WTC11 (cell line): Measurements from ENCODE around the gene ABCC11. TPM values are rescaled to one million over a fixed set of nuclear protein-coding genes. Genes with fewer than 3 reads are reported as not detected.
A peak's percentile ranks its signal among the peaks of the same experiment; 100 is the strongest.

ENCODE experiments used
- ATAC-seq: fragments of 200-7000 bp; cut with Tn5 transposase; 2 replicates; pipeline ENCODE4 v1.10.0; 2021; ENCODE audit warnings: mild to moderate bottlenecking, moderate library complexity
- CTCF ChIA-PET: fragments of 300-600 bp; sonication (Branson Sonifier 250); formaldehyde crosslinking; loops from one replicate; lab custom pipeline; 2021; ENCODE audit warnings: antibody characterized with exemption; lab: Charles Lee
- POLR2A ChIA-PET: fragments of 350-600 bp; sonication (Branson Sonifier 250); formaldehyde crosslinking; loops from one replicate; lab custom pipeline; 2021; ENCODE audit warnings: antibody characterized with exemption; lab: Charles Lee
- DNase-seq: peaks from one replicate; pipeline ENCODE4 v3.0.0; 2021; ENCODE audit warnings: low spot score
- H3K27ac Mint-ChIP-seq: 2 replicates; pipeline ENCODE4 v1.8.0; 2021; ENCODE audit warnings: mixed read lengths
- H3K27me3 Mint-ChIP-seq: 2 replicates; pipeline ENCODE4 v1.8.0; 2021; ENCODE audit warnings: low read depth, mild to moderate bottlenecking, moderate library complexity, mixed read lengths
- H3K36me3 Mint-ChIP-seq: 2 replicates; pipeline ENCODE4 v1.8.0; 2021; ENCODE audit warnings: mixed read lengths
- H3K4me1 Mint-ChIP-seq: 2 replicates; pipeline ENCODE4 v1.8.0; 2022; ENCODE audit warnings: mixed read lengths
- H3K4me3 Mint-ChIP-seq: 2 replicates; pipeline ENCODE4 v1.8.0; 2021; ENCODE audit warnings: mild to moderate bottlenecking, moderate library complexity, mixed read lengths
- H3K9me3 Mint-ChIP-seq: 2 replicates; pipeline ENCODE4 v1.8.0; 2021; ENCODE audit warnings: mixed read lengths
- AR ChIP-seq: fragments of 250-450 bp; sonication (Bioruptor Pico); IDR thresholded peaks from 2 replicates; pipeline ENCODE4 v1.9.0; 2021; ENCODE audit warnings: mild to moderate bottlenecking
- ATF2 ChIP-seq: sonication (generic); formaldehyde crosslinking; IDR thresholded peaks from 2 replicates; pipeline ENCODE4 v1.8.1; 2022; ENCODE audit warnings: low read depth, missing genetic modification reagents, borderline replicate concordance
- ATF6 ChIP-seq: sonication (generic); formaldehyde crosslinking; IDR thresholded peaks from 2 replicates; pipeline ENCODE4 v1.8.1; 2023; ENCODE audit warnings: mild to moderate bottlenecking, missing genetic modification reagents
- CBFB ChIP-seq: sonication (generic); formaldehyde crosslinking; IDR thresholded peaks from 2 replicates; pipeline ENCODE4 v1.8.1; 2022; ENCODE audit warnings: mild to moderate bottlenecking, low read depth, missing genetic modification reagents
- CTCF ChIP-seq: fragments of 200-600 bp; IDR thresholded peaks from 2 replicates; pipeline ENCODE4 v1.8.0; 2022; ENCODE audit warnings: antibody characterized with exemption
- E2F1 ChIP-seq: sonication (generic); formaldehyde crosslinking; IDR thresholded peaks from 2 replicates; pipeline ENCODE4 v1.8.0; 2022; ENCODE audit warnings: mild to moderate bottlenecking, missing genetic modification reagents
- ESRRA ChIP-seq: sonication (generic); formaldehyde crosslinking; IDR thresholded peaks from 2 replicates; pipeline ENCODE4 v1.8.1; 2022; ENCODE audit warnings: mild to moderate bottlenecking, missing genetic modification reagents, borderline replicate concordance
- IRF1 ChIP-seq: sonication (generic); formaldehyde crosslinking; IDR thresholded peaks from 2 replicates; pipeline ENCODE4 v1.8.0; 2023; ENCODE audit warnings: missing genetic modification reagents
- MYBL2 ChIP-seq: sonication (generic); formaldehyde crosslinking; IDR thresholded peaks from 2 replicates; pipeline ENCODE4 v1.8.1; 2023; ENCODE audit warnings: mild to moderate bottlenecking, moderate library complexity, missing genetic modification reagents
- NFE2L1 ChIP-seq: sonication (generic); formaldehyde crosslinking; IDR thresholded peaks from 2 replicates; pipeline ENCODE4 v1.8.1; 2023; ENCODE audit warnings: missing genetic modification reagents
- SMAD4 ChIP-seq: sonication (generic); formaldehyde crosslinking; IDR thresholded peaks from 2 replicates; pipeline ENCODE4 v1.8.0; 2022; ENCODE audit warnings: mild to moderate bottlenecking, missing genetic modification reagents
- SOX15 ChIP-seq: fragments of 250-450 bp; sonication (Bioruptor Pico); IDR thresholded peaks from 2 replicates; pipeline ENCODE4 v1.9.0; 2021; ENCODE audit warnings: mild to moderate bottlenecking
- TCF7 ChIP-seq: sonication (generic); formaldehyde crosslinking; IDR thresholded peaks from 2 replicates; pipeline ENCODE4 v1.8.0; 2022; ENCODE audit warnings: mild to moderate bottlenecking, low read depth, missing genetic modification reagents, moderate library complexity
- TEAD1 ChIP-seq: sonication (generic); formaldehyde crosslinking; IDR thresholded peaks from 2 replicates; pipeline ENCODE4 v1.8.0; 2022; ENCODE audit warnings: mild to moderate bottlenecking, missing genetic modification reagents
- USF1 ChIP-seq: sonication (generic); formaldehyde crosslinking; IDR thresholded peaks from 2 replicates; pipeline ENCODE4 v1.8.0; 2022; ENCODE audit warnings: mild to moderate bottlenecking, missing genetic modification reagents
- USF2 ChIP-seq: sonication (generic); formaldehyde crosslinking; IDR thresholded peaks from 2 replicates; pipeline ENCODE4 v1.8.1; 2023; ENCODE audit warnings: mild to moderate bottlenecking, missing genetic modification reagents, moderate library complexity
- ZBTB21 ChIP-seq: sonication (generic); formaldehyde crosslinking; IDR thresholded peaks from 2 replicates; pipeline ENCODE4 v1.8.1; 2023; ENCODE audit warnings: mild to moderate bottlenecking, missing genetic modification reagents, borderline replicate concordance
- total RNA-seq: library from RNA; stranded (reverse); gene quantifications from 3 replicates; pipeline ENCODE4 v1.2.3, GENCODE V29; 2021
- TF ChIP-seq, protein P1 (sequence below): sonication (generic); formaldehyde crosslinking; IDR thresholded peaks from 2 replicates; pipeline ENCODE4 v1.8.0; 2022; ENCODE audit warnings: mild to moderate bottlenecking, missing genetic modification reagents
- TF ChIP-seq, protein P2 (sequence below): sonication (generic); formaldehyde crosslinking; IDR thresholded peaks from 2 replicates; pipeline ENCODE4 v1.8.1; 2023; ENCODE audit warnings: mild to moderate bottlenecking, missing genetic modification reagents

ABCC11 gene
- total RNA-seq, 1 experiment from 2014 or later, result not detected

GRCh38 chr16:48140821-48141220 is 106.5 kb downstream of the ABCC11 start:
- Mint-ChIP-seq H3K9me3 (peaks cover 18% of the 10 kb centered on the region), H3K27me3 (no peaks in the 10 kb centered on the region), H3K4me3 (no peak overlapping the region), H3K27ac (no peak overlapping the region), H3K36me3 (no peaks in the 10 kb centered on the region), H3K4me1 (peaks cover 15% of the 10 kb centered on the region)
- ATAC-seq, result no peak
- no peak for DNase-seq
- POLR2A ChIA-PET, result no interaction called here
- TF ChIP-seq ESRRA (CRISPR knock-in tag) (no peak), CTCF (no peak), CBFB (CRISPR knock-in tag) (no peak), ATF2 (CRISPR knock-in tag) (no peak), SOX15 (no peak), E2F1 (CRISPR knock-in tag) (no peak), ATF6 (CRISPR knock-in tag) (no peak), IRF1 (CRISPR knock-in tag) (no peak), SMAD4 (CRISPR knock-in tag) (no peak), ZBTB21 (CRISPR knock-in tag) (no peak)
- CTCF ChIA-PET, result no interaction called here

DNA sequence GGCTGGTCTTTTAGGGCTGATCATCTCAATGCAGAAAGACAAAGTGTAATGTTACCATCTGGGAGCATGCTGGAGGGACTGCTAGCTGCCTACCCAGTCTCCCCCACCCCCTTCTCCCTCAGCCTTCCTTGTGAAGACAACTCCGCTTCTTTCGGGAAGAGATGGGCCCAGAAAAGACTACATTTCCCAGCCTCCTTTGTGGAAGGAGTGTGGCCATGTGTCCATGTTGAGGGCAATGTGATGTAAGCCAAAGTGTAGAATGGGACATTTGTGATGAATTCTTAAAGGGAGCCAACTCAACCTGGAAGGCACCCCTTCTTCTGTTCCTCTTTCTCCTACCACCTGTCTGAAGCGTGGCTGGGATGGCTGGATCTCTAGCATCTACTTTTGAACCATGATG is 107.8 kb downstream of the ABCC11 start:
- Mint-ChIP-seq H3K27ac (no peak overlapping the region), H3K9me3 (peaks cover 18% of the 10 kb centered on the region), H3K4me1 (peaks cover 14% of the 10 kb centered on the region)
- POLR2A ChIA-PET, result no interaction called here
- peak; percentile 30; the same call in 1 of the 2 replicates for ATAC-seq
- TF ChIP-seq USF2 (CRISPR knock-in tag) (peak; percentile 80), NFE2L1 (CRISPR knock-in tag) (no peak), AR (CRISPR knock-in tag) (no peak), MYBL2 (CRISPR knock-in tag) (no peak), TCF7 (CRISPR knock-in tag) (no peak), USF1 (peak; percentile 83; the same call in 1 of the 2 replicates), TEAD1 (CRISPR knock-in tag) (no peak)
- TF ChIP-seq, protein P1, sequence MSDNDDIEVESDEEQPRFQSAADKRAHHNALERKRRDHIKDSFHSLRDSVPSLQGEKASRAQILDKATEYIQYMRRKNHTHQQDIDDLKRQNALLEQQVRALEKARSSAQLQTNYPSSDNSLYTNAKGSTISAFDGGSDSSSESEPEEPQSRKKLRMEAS (CRISPR knock-in tag), result peak; percentile 50; the same call in 1 of the 2 replicates
- TF ChIP-seq, protein P2, sequence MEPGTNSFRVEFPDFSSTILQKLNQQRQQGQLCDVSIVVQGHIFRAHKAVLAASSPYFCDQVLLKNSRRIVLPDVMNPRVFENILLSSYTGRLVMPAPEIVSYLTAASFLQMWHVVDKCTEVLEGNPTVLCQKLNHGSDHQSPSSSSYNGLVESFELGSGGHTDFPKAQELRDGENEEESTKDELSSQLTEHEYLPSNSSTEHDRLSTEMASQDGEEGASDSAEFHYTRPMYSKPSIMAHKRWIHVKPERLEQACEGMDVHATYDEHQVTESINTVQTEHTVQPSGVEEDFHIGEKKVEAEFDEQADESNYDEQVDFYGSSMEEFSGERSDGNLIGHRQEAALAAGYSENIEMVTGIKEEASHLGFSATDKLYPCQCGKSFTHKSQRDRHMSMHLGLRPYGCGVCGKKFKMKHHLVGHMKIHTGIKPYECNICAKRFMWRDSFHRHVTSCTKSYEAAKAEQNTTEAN, result no peak
- TF ChIP-seq, all 79 proteins: peak for 3
- Mint-ChIP-seq H3K4me3 (no peak overlapping the region), H3K27me3 (no peaks in the 10 kb centered on the region), H3K36me3 (no peaks in the 10 kb centered on the region)
- CTCF ChIA-PET, result no interaction called here
- DNase-seq, result no peak
